ENCODE data around the gene CUX1. TPM values are rescaled to one million over a fixed set of nuclear protein-coding genes. Genes with fewer than 3 reads are reported as not detected.

CUX1 gene
- total RNA-seq, 1 donor from 2014 or later, result 50.6 TPM

DNA sequence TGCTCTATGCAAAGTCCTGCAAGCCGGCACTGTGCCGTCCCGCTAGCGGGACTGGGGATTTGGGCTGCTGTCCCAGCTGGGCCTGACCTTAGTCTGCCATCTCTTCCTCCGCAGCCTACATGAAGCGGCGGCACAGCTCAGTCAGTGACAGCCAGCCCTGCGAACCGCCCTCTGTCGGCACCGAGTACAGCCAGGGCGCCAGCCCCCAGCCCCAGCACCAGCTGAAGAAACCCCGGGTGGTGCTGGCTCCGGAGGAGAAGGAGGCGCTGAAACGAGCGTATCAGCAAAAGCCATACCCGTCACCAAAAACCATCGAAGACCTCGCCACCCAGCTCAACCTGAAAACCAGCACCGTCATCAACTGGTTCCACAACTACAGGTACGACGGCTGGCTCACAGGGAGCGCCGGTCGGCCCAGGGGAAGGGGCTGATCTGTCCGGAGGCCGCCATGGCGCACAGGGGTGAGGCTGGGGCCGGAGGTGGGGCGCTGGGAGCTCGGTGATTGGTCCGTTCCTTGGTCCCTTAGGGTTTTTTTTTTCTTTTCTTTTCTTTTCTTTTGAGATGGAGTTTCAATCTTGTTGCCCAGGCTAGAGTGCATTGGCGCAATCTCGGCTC is 421.9 kb downstream of the CUX1 start:
- Histone ChIP-seq H3K4me1 (ENCODE audit: insufficient read depth, low read length) (no peaks in the 10 kb centered on the region), H3K27me3 (ENCODE audit: insufficient read depth, low read length) (no peaks in the 10 kb centered on the region), H3K27ac (ENCODE audit: low read depth, low read length) (no peak overlapping the region), H3K9me3 (ENCODE audit: insufficient read depth, low read depth, low read length) (no peaks in the 10 kb centered on the region), H3K9ac (ENCODE audit: low read length) (no peak overlapping the region), H3K36me3 (ENCODE audit: insufficient read depth, low read length) (no peaks in the 10 kb centered on the region), H3K79me2 (ENCODE audit: insufficient read depth, low read length) (no peaks in the 10 kb centered on the region), H3K4me3 (ENCODE audit: insufficient read depth, low read depth, low read length) (no peak overlapping the region), H2AFZ (ENCODE audit: low read depth, low read length) (no peak overlapping the region), H3K4me2 (ENCODE audit: low read length) (no peak overlapping the region), H4K20me1 (ENCODE audit: insufficient read depth, low read length) (peaks cover 7% of the 10 kb centered on the region)
- DNase-seq (ENCODE audit: low read depth), result no peak
- Mint-ChIP-seq H3K4me3 (ENCODE audit: unreplicated experiment) (no peak overlapping the region), H3K27ac (ENCODE audit: unreplicated experiment) (no peak overlapping the region), H3K27me3 (ENCODE audit: low read depth, unreplicated experiment) (no peaks in the 10 kb centered on the region), H3K4me1 (ENCODE audit: low read depth, unreplicated experiment) (no peaks in the 10 kb centered on the region), H3K36me3 (ENCODE audit: low read depth, unreplicated experiment) (peaks cover 2% of the 10 kb centered on the region), H3K9me3 (ENCODE audit: unreplicated experiment) (no peaks in the 10 kb centered on the region)
- no peak for FAIRE-seq
- no peak for TF ChIP-seq EZH2 (IDR thresholded peaks at IDR 0.05; ENCODE audit: insufficient read depth, low read length)
- TF ChIP-seq, protein P1, sequence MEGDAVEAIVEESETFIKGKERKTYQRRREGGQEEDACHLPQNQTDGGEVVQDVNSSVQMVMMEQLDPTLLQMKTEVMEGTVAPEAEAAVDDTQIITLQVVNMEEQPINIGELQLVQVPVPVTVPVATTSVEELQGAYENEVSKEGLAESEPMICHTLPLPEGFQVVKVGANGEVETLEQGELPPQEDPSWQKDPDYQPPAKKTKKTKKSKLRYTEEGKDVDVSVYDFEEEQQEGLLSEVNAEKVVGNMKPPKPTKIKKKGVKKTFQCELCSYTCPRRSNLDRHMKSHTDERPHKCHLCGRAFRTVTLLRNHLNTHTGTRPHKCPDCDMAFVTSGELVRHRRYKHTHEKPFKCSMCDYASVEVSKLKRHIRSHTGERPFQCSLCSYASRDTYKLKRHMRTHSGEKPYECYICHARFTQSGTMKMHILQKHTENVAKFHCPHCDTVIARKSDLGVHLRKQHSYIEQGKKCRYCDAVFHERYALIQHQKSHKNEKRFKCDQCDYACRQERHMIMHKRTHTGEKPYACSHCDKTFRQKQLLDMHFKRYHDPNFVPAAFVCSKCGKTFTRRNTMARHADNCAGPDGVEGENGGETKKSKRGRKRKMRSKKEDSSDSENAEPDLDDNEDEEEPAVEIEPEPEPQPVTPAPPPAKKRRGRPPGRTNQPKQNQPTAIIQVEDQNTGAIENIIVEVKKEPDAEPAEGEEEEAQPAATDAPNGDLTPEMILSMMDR (IDR thresholded peaks at IDR 0.05; ENCODE audit: insufficient read depth, low read depth, low read length), result no peak

DNA sequence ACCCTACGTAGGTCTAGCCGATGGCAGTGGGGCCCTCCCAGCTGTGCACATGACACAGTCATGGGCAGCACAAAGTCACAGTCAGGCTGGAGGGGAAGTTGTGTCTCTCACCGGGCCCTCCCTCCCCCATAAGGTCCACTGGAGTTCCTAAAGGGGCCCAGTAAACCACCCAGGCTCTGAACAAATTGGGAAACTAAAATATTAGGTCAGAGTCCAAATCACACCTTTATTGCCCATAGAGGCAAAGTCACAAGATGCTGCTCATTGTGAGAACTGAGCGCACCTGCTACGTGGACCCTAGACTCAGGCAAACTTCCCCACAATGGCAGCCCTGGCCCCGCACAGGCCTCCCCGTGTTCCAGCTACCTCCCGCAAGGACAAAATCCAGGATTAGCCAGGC is 424.0 kb downstream of the CUX1 start:
- Mint-ChIP-seq H3K4me3 (ENCODE audit: unreplicated experiment) (no peak overlapping the region), H3K36me3 (ENCODE audit: low read depth, unreplicated experiment) (peaks cover 2% of the 10 kb centered on the region), H3K9me3 (ENCODE audit: unreplicated experiment) (no peaks in the 10 kb centered on the region), H3K27me3 (ENCODE audit: low read depth, unreplicated experiment) (no peaks in the 10 kb centered on the region), H3K27ac (ENCODE audit: unreplicated experiment) (no peak overlapping the region), H3K4me1 (ENCODE audit: low read depth, unreplicated experiment) (no peaks in the 10 kb centered on the region)
- TF ChIP-seq, protein P1 (IDR thresholded peaks at IDR 0.05; ENCODE audit: insufficient read depth, low read depth, low read length), result no peak
- no peak for TF ChIP-seq EZH2 (IDR thresholded peaks at IDR 0.05; ENCODE audit: insufficient read depth, low read length)
- FAIRE-seq (no peak), DNase-seq (ENCODE audit: low read depth) (no peak)
- Histone ChIP-seq H3K9ac (ENCODE audit: low read length) (no peak overlapping the region), H3K27ac (ENCODE audit: low read depth, low read length) (no peak overlapping the region), H3K4me1 (ENCODE audit: insufficient read depth, low read length) (no peaks in the 10 kb centered on the region), H3K27me3 (ENCODE audit: insufficient read depth, low read length) (no peaks in the 10 kb centered on the region), H3K4me3 (ENCODE audit: insufficient read depth, low read depth, low read length) (no peak overlapping the region), H3K9me3 (ENCODE audit: insufficient read depth, low read depth, low read length) (no peaks in the 10 kb centered on the region), H4K20me1 (ENCODE audit: insufficient read depth, low read length) (peaks cover under 1% of the 10 kb centered on the region), H3K79me2 (ENCODE audit: insufficient read depth, low read length) (no peaks in the 10 kb centered on the region), H3K4me2 (ENCODE audit: low read length) (no peak overlapping the region), H3K36me3 (ENCODE audit: insufficient read depth, low read length) (no peaks in the 10 kb centered on the region), H2AFZ (ENCODE audit: low read depth, low read length) (no peak overlapping the region)

DNA sequence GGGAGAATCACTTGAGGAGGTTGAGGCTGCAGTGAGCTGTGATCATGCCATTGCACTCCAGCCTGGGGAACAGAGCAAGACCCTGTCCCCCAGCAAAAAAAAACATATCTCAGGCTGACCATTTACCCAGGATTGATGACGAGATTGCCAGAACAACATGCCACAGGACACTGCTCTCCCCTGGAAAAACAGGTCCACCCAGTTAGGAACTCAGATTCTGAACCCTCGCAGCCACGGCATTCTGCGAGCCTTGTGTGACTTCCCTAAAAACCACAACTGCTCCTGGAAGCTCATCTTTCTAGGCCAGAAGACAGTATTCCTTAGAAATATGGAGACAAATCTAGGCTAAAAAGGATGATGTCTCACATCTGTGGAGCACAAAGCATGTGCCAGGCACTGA is 427.2 kb downstream of the CUX1 start:
- Mint-ChIP-seq H3K4me3 (ENCODE audit: unreplicated experiment) (no peak overlapping the region), H3K27me3 (ENCODE audit: low read depth, unreplicated experiment) (no peaks in the 10 kb centered on the region), H3K9me3 (ENCODE audit: unreplicated experiment) (no peaks in the 10 kb centered on the region), H3K36me3 (ENCODE audit: low read depth, unreplicated experiment) (peaks cover 9% of the 10 kb centered on the region), H3K27ac (ENCODE audit: unreplicated experiment) (no peak overlapping the region), H3K4me1 (ENCODE audit: low read depth, unreplicated experiment) (no peaks in the 10 kb centered on the region)
- FAIRE-seq, result no peak
- Histone ChIP-seq H2AFZ (ENCODE audit: low read depth, low read length) (no peak overlapping the region), H3K9ac (ENCODE audit: low read length) (no peak overlapping the region), H3K9me3 (ENCODE audit: insufficient read depth, low read depth, low read length) (no peaks in the 10 kb centered on the region), H3K4me1 (ENCODE audit: insufficient read depth, low read length) (no peaks in the 10 kb centered on the region), H4K20me1 (ENCODE audit: insufficient read depth, low read length) (no peaks in the 10 kb centered on the region), H3K4me3 (ENCODE audit: insufficient read depth, low read depth, low read length) (no peak overlapping the region), H3K36me3 (ENCODE audit: insufficient read depth, low read length) (no peaks in the 10 kb centered on the region), H3K27ac (ENCODE audit: low read depth, low read length) (no peak overlapping the region), H3K79me2 (ENCODE audit: insufficient read depth, low read length) (no peaks in the 10 kb centered on the region), H3K27me3 (ENCODE audit: insufficient read depth, low read length) (no peaks in the 10 kb centered on the region), H3K4me2 (ENCODE audit: low read length) (no peak overlapping the region)
- no peak for TF ChIP-seq EZH2 (IDR thresholded peaks at IDR 0.05; ENCODE audit: insufficient read depth, low read length)
- TF ChIP-seq, protein P1 (IDR thresholded peaks at IDR 0.05; ENCODE audit: insufficient read depth, low read depth, low read length), result no peak
- DNase-seq (ENCODE audit: low read depth), result no peak

All from astrocyte (in vitro differentiated cells and primary cell).